Loucy (cell line): ENCODE data around the gene NDUFA3.

Experiments used
- CTCF ChIP-seq: fragments of 200-600 bp; sonication (generic); conservative IDR thresholded peaks from 2 replicates; pipeline ENCODE4 v1.5.1; 2014; ENCODE audit warnings: mild to moderate bottlenecking, antibody characterized with exemption, low read length
- EZH2phosphoT487 ChIP-seq: fragments of 200-600 bp; IDR thresholded peaks from 2 replicates; pipeline ENCODE4 v1.6.1; 2018; ENCODE audit warnings: antibody characterized with exemption, mild to moderate bottlenecking, moderate library complexity, borderline replicate concordance

GRCh38 chr19:54156490-54156889, 53.8 kb downstream of the NDUFA3 start:
- TF ChIP-seq CTCF = no peak
- no peak for TF ChIP-seq EZH2phosphoT487
